Fibroblast of lung (primary cell): ENCODE measurements around the gene VANGL2.

Source experiments
- EZH2 ChIP-seq: IDR thresholded peaks from 2 replicates; pipeline ENCODE4 v1.5.1; 2012; ENCODE audit warnings: low read length, control low read depth, mild to moderate bottlenecking; ENCODE audit errors: missing control alignments
- TF ChIP-seq, protein P1 (sequence below), 2 donors: IDR thresholded peaks in 1 of 2; conservative IDR thresholded peaks in 1 of 2; 1 replicate in 1 of 2; 2 replicates in 1 of 2; pipeline ENCODE4 v1.5.1; 2011 to 2012; ENCODE audit warnings: low read length in 2 of 2, control low read depth in 1 of 2, inconsistent platforms in 1 of 2, low read depth in 1 of 2, mild to moderate bottlenecking in 1 of 2

DNA sequence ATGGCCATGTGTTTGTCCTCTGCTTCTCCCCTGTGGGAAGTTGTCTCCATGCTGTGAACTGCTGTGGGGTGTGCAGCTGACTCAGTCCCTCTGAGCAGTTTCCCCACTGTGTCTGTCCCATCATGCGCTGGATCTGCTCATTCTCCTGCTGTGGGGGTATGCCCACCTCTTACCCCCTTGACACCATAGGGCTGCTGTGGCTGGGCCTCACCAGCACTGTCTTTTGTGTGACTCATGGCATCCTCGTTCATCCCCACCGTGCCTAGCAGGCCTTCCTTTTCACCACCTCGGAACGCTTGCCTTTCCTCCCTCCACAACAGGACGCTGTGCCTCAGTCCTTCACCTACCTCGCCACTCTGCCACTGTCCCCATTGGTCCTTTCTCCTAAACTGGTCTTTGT lies 27.3 kb downstream of the VANGL2 start:
- TF ChIP-seq, protein P1, sequence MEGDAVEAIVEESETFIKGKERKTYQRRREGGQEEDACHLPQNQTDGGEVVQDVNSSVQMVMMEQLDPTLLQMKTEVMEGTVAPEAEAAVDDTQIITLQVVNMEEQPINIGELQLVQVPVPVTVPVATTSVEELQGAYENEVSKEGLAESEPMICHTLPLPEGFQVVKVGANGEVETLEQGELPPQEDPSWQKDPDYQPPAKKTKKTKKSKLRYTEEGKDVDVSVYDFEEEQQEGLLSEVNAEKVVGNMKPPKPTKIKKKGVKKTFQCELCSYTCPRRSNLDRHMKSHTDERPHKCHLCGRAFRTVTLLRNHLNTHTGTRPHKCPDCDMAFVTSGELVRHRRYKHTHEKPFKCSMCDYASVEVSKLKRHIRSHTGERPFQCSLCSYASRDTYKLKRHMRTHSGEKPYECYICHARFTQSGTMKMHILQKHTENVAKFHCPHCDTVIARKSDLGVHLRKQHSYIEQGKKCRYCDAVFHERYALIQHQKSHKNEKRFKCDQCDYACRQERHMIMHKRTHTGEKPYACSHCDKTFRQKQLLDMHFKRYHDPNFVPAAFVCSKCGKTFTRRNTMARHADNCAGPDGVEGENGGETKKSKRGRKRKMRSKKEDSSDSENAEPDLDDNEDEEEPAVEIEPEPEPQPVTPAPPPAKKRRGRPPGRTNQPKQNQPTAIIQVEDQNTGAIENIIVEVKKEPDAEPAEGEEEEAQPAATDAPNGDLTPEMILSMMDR (conservative IDR thresholded peaks at IDR 0.05 in 1 of 2, IDR thresholded peaks at IDR 0.05 in 1 of 2; ENCODE audit: low read depth in 1 of 2, low read length in 2 of 2), result no peak
- no peak for TF ChIP-seq EZH2
